ENCODE measurements around the gene RIMBP2.

DNA sequence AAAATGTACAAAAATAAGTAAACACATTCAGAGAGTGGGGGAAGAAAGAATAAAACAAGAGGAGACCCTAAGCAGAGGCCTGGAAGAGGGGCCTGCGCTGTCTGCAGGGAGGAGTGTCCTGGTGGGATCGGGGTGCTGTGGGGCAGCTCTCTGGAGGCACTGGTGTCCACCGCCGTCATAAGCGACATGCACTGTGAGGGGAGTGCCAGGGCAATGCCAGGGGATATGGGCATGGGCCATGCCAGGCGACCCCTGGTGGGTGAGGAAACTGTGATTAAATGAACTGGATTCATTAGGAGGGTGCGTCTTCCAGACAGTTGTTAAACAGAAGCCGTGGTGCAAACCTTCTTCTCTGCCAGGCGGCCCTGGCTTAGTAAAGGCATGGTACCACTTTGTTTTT, 261.8 kb downstream of the RIMBP2 start:
- TF ChIP-seq GATA3 (IDR thresholded peaks at IDR 0.05; ENCODE audit: low read depth, low read length) (no peak), GATA2 (IDR thresholded peaks at IDR 0.05; ENCODE audit: low read depth, low read length) (no peak)

All from SH-SY5Y (cell line).